Measurements from ENCODE around the gene TRPM5. TPM values are rescaled to one million over a fixed set of nuclear protein-coding genes. Genes with fewer than 3 reads are reported as not detected.

The TRPM5 gene
- total RNA-seq, 1 donor from 2014 or later: not detected

DNA sequence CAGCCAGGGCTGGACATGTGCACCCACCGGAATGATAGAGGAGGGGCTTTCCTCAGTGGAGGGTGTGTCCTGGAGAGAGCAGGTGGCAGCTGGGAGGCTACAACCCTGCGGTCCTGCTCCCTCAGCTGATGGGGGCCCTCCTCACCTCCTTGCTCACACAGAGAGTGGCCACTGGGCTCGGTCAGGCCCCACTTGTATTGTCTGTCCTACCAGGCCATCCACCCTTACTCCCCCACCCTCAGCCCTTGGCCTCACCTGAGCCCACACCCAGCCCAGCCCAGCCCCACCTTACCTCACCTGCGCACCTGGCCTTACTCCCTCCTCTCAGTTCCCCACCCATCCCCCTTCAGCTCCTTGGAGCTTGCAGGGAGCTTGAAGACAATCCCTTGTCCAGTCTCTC is 3.1 kb downstream of the TRPM5 start:
- no peaks in the 10 kb centered on the region for H3K4me1 Mint-ChIP-seq (ENCODE audit: low read depth, unreplicated experiment)

DNA sequence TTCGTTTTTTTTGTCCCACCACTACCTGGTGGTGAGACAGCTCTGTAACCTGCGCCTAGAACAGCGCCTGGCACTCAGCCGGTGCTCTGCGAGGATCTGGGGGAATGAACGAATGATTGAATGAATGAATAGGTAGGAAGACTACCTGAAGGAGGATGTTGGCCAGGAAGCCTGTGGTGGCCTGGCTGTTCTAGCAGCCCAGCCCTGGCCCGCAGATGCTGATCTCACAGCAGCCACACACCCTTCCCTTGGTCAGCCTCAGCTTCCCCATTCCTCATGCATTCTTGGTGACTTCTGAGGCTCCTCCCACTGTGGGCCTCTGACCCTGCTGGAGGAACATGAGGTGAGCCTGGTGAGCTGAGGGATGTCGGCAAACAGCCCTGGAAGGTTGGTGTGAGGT is 3.7 kb downstream of the TRPM5 start:
- H3K9me3 Mint-ChIP-seq (ENCODE audit: unreplicated experiment): peaks cover 13% of the 10 kb centered on the region
- FAIRE-seq: no peak
- H3K27me3 Mint-ChIP-seq (ENCODE audit: low read depth, unreplicated experiment): peaks cover 71% of the 10 kb centered on the region
- Histone ChIP-seq H3K4me1 (ENCODE audit: insufficient read depth, low read length) (no peaks in the 10 kb centered on the region), H4K20me1 (ENCODE audit: insufficient read depth, low read length) (no peaks in the 10 kb centered on the region), H3K9me3 (ENCODE audit: insufficient read depth, low read depth, low read length) (peaks cover 10% of the 10 kb centered on the region), H3K79me2 (ENCODE audit: insufficient read depth, low read length) (no peaks in the 10 kb centered on the region), H3K9ac (ENCODE audit: low read length) (no peak overlapping the region), H3K27ac (ENCODE audit: low read depth, low read length) (no peak overlapping the region), H3K4me3 (ENCODE audit: insufficient read depth, low read depth, low read length) (no peak overlapping the region), H3K36me3 (ENCODE audit: insufficient read depth, low read length) (no peaks in the 10 kb centered on the region), H3K27me3 (ENCODE audit: insufficient read depth, low read length) (peaks cover 20% of the 10 kb centered on the region), H3K4me2 (ENCODE audit: low read length) (no peak overlapping the region), H2AFZ (ENCODE audit: low read depth, low read length) (no peak overlapping the region)
- no peak overlapping the region for H3K4me3 Mint-ChIP-seq (ENCODE audit: unreplicated experiment)
- H3K4me1 Mint-ChIP-seq (ENCODE audit: low read depth, unreplicated experiment): no peaks in the 10 kb centered on the region
- H3K27ac Mint-ChIP-seq (ENCODE audit: unreplicated experiment): no peak overlapping the region
- TF ChIP-seq, protein P1, sequence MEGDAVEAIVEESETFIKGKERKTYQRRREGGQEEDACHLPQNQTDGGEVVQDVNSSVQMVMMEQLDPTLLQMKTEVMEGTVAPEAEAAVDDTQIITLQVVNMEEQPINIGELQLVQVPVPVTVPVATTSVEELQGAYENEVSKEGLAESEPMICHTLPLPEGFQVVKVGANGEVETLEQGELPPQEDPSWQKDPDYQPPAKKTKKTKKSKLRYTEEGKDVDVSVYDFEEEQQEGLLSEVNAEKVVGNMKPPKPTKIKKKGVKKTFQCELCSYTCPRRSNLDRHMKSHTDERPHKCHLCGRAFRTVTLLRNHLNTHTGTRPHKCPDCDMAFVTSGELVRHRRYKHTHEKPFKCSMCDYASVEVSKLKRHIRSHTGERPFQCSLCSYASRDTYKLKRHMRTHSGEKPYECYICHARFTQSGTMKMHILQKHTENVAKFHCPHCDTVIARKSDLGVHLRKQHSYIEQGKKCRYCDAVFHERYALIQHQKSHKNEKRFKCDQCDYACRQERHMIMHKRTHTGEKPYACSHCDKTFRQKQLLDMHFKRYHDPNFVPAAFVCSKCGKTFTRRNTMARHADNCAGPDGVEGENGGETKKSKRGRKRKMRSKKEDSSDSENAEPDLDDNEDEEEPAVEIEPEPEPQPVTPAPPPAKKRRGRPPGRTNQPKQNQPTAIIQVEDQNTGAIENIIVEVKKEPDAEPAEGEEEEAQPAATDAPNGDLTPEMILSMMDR (IDR thresholded peaks at IDR 0.05; ENCODE audit: insufficient read depth, low read depth, low read length): no peak
- TF ChIP-seq EZH2 (IDR thresholded peaks at IDR 0.05; ENCODE audit: insufficient read depth, low read length): no peak
- H3K36me3 Mint-ChIP-seq (ENCODE audit: low read depth, unreplicated experiment): no peaks in the 10 kb centered on the region
- no peak for DNase-seq (ENCODE audit: low read depth)

More for the DNA sequence above, 3.1 kb downstream of the TRPM5 start:
- no peaks in the 10 kb centered on the region for H3K4me1 ChIP-seq (ENCODE audit: insufficient read depth, low read length)
- H3K9me3 Mint-ChIP-seq (ENCODE audit: unreplicated experiment): peaks cover 13% of the 10 kb centered on the region
- no peaks in the 10 kb centered on the region for H4K20me1 ChIP-seq (ENCODE audit: insufficient read depth, low read length)
- no peak overlapping the region for H3K27ac ChIP-seq (ENCODE audit: low read depth, low read length)
- no peak overlapping the region for H2AFZ ChIP-seq (ENCODE audit: low read depth, low read length)
- no peak overlapping the region for H3K27ac Mint-ChIP-seq (ENCODE audit: unreplicated experiment)
- no peak overlapping the region for H3K9ac ChIP-seq (ENCODE audit: low read length)
- peaks cover 74% of the 10 kb centered on the region for H3K27me3 Mint-ChIP-seq (ENCODE audit: low read depth, unreplicated experiment)
- H3K27me3 ChIP-seq (ENCODE audit: insufficient read depth, low read length): peaks cover 24% of the 10 kb centered on the region
- no peak overlapping the region for H3K4me2 ChIP-seq (ENCODE audit: low read length)
- no peak overlapping the region for H3K4me3 Mint-ChIP-seq (ENCODE audit: unreplicated experiment)
- H3K36me3 Mint-ChIP-seq (ENCODE audit: low read depth, unreplicated experiment): no peaks in the 10 kb centered on the region
- H3K4me3 ChIP-seq (ENCODE audit: insufficient read depth, low read depth, low read length): no peak overlapping the region
- no peaks in the 10 kb centered on the region for H3K79me2 ChIP-seq (ENCODE audit: insufficient read depth, low read length)
- TF ChIP-seq, protein P1 (IDR thresholded peaks at IDR 0.05; ENCODE audit: insufficient read depth, low read depth, low read length): no peak
- no peak for TF ChIP-seq EZH2 (IDR thresholded peaks at IDR 0.05; ENCODE audit: insufficient read depth, low read length)
- H3K9me3 ChIP-seq (ENCODE audit: insufficient read depth, low read depth, low read length): peaks cover 10% of the 10 kb centered on the region
- H3K36me3 ChIP-seq (ENCODE audit: insufficient read depth, low read length): no peaks in the 10 kb centered on the region
- DNase-seq (ENCODE audit: low read depth) (no peak), FAIRE-seq (no peak)

DNA sequence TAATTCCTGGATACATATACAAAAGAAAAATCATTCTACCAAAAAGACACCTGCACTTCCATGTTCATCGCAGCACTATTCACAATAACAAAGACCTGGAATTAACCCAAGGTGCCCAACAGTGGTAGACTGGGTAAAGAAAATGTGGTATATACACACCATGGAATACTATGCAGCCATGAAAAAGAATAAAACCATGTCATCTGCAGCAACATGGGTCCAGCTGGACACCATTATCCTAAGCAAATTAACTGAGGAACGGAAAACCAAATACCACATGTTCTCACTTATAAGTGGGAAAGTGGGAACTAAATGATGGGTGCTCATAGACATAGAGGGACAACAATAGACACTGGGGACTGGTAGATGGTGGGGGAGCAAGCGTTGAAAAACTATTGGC is 4.5 kb downstream of the TRPM5 start:
- Mint-ChIP-seq H3K9me3 (ENCODE audit: unreplicated experiment) (peaks cover 13% of the 10 kb centered on the region), H3K36me3 (ENCODE audit: low read depth, unreplicated experiment) (no peaks in the 10 kb centered on the region), H3K4me3 (ENCODE audit: unreplicated experiment) (no peak overlapping the region), H3K4me1 (ENCODE audit: low read depth, unreplicated experiment) (no peaks in the 10 kb centered on the region), H3K27ac (ENCODE audit: unreplicated experiment) (no peak overlapping the region), H3K27me3 (ENCODE audit: low read depth, unreplicated experiment) (peaks cover 66% of the 10 kb centered on the region)
- FAIRE-seq (no peak), DNase-seq (ENCODE audit: low read depth) (no peak)
- Histone ChIP-seq H2AFZ (ENCODE audit: low read depth, low read length) (no peak overlapping the region), H3K27ac (ENCODE audit: low read depth, low read length) (no peak overlapping the region), H4K20me1 (ENCODE audit: insufficient read depth, low read length) (no peaks in the 10 kb centered on the region), H3K36me3 (ENCODE audit: insufficient read depth, low read length) (no peaks in the 10 kb centered on the region), H3K4me3 (ENCODE audit: insufficient read depth, low read depth, low read length) (no peak overlapping the region), H3K9me3 (ENCODE audit: insufficient read depth, low read depth, low read length) (peaks cover 10% of the 10 kb centered on the region), H3K79me2 (ENCODE audit: insufficient read depth, low read length) (no peaks in the 10 kb centered on the region), H3K9ac (ENCODE audit: low read length) (no peak overlapping the region), H3K4me1 (ENCODE audit: insufficient read depth, low read length) (no peaks in the 10 kb centered on the region), H3K4me2 (ENCODE audit: low read length) (no peak overlapping the region), H3K27me3 (ENCODE audit: insufficient read depth, low read length) (peaks cover 20% of the 10 kb centered on the region)
- TF ChIP-seq EZH2 (IDR thresholded peaks at IDR 0.05; ENCODE audit: insufficient read depth, low read length): no peak
- TF ChIP-seq, protein P1 (IDR thresholded peaks at IDR 0.05; ENCODE audit: insufficient read depth, low read depth, low read length): no peak

Measured in astrocyte (in vitro differentiated cells and primary cell).